K562 treated with DMSO at 1 percent for 24 hours (cell line): ENCODE results near the gene CHIA. TPM values are rescaled to one million over a fixed set of nuclear protein-coding genes. Genes with fewer than 3 reads are reported as not detected.

ENCODE experiments used
- total RNA-seq: library from RNA; unstranded; fragments of 300-600 nt; gene quantifications from 2 replicates; pipeline ENCODE4 v1.2.3, GENCODE V29; 2022; ENCODE audit warnings: low read depth; ENCODE audit not compliant: insufficient read depth

CHIA gene
- total RNA-seq = not detected in 2 replicates

DNA sequence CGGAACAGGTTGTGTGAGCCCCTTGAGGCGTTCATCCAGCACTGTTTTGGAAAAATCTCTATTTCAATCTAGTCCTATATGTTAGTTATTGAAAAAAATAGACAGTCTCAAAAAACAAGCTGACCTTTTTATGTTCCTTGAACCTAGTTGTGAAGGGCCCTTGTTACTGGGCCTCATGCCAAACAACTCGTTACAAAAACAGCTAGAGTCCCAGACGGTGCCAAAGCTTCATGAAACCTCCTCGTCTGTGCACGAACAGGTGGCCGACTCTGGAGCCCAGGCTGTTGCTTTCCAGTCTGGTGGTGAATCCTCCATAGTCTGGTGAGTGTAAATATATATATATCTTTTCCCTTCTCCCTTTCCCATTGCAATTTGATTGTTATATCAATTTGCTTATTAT is at the start of gene CHIA:
Gene CHIA, plus strand, starts transcription at position 222 of the 400 bp plus-strand sequence. CDS start 19,617 bp downstream, outside the sequence.

Other genes starting within 250 kb of the CHIA start
- 56.0 and 73.7 TPM in 2 replicates for gene DRAM2, start 150.8 kb upstream of the CHIA start, total RNA-seq
- 14.7 and 19.0 TPM in 2 replicates for gene CEPT1, start 150.6 kb upstream of the CHIA start, total RNA-seq
- not detected in 2 replicates for gene DENND2D, start 90.2 kb upstream of the CHIA start, total RNA-seq
- gene CHI3L2, start 63.1 kb upstream of the CHIA start, total RNA-seq = 0.27 TPM in 1 of 2 replicates, not detected in the other
- gene OVGP1, start 136.9 kb downstream of the CHIA start, total RNA-seq = 0.49 and 1.3 TPM in 2 replicates
- 26.8 and 27.1 TPM in 2 replicates for gene WDR77, start 158.4 kb downstream of the CHIA start, total RNA-seq
- 156 and 164 TPM in 2 replicates for gene ATP5PB, start 158.6 kb downstream of the CHIA start, total RNA-seq
- 1.4 and 1.9 TPM in 2 replicates for gene C1orf162, start 183.1 kb downstream of the CHIA start, total RNA-seq
- 0.82 TPM in 1 of 2 replicates, not detected in the other for gene ADORA3, start 212.8 kb downstream of the CHIA start, total RNA-seq
- not detected in 2 replicates for gene TMIGD3, start 212.8 kb downstream of the CHIA start, total RNA-seq